Loucy (cell line): Measurements from ENCODE around the gene MEGF8.

Experiments used
- H2AFZ ChIP-seq: fragments of 200-600 bp; sonication (generic); 2 replicates; pipeline ENCODE4 v1.6.0; 2016; ENCODE audit warnings: antibody characterized with exemption, mild to moderate bottlenecking, low read length, moderate library complexity
- H3F3A ChIP-seq: fragments of 200-600 bp; 2 replicates; pipeline ENCODE4 v1.6.0; 2016; ENCODE audit warnings: antibody characterized with exemption, low read depth, mild to moderate bottlenecking
- H3K27me3 ChIP-seq: fragments of 200-600 bp; sonication (generic); 2 replicates; pipeline ENCODE4 v1.6.1; 2014; ENCODE audit warnings: low read length, mild to moderate bottlenecking; ENCODE audit not compliant: insufficient read depth, poor library complexity, severe bottlenecking
- H3K36me3 ChIP-seq: fragments of 200-600 bp; sonication (generic); 2 replicates; pipeline ENCODE4 v1.6.1; 2016; ENCODE audit warnings: low read length; ENCODE audit not compliant: insufficient read depth
- H3K4me1 ChIP-seq: fragments of 200-600 bp; sonication (generic); 2 replicates; pipeline ENCODE4 v1.5.1; 2014; ENCODE audit warnings: low read length, mild to moderate bottlenecking; ENCODE audit not compliant: insufficient read depth, poor library complexity, severe bottlenecking
- H3K4me2 ChIP-seq: fragments of 200-600 bp; sonication (generic); 2 replicates; pipeline ENCODE4 v1.6.0; 2014; ENCODE audit warnings: antibody characterized with exemption, low read length, low read depth, mild to moderate bottlenecking; ENCODE audit not compliant: poor library complexity, severe bottlenecking
- H3K4me3 ChIP-seq: fragments of 200-600 bp; sonication (generic); 2 replicates; pipeline ENCODE4 v1.5.1; 2014; ENCODE audit warnings: low read length, mild to moderate bottlenecking, mixed read lengths; ENCODE audit not compliant: poor library complexity, severe bottlenecking
- H3K79me2 ChIP-seq: fragments of 200-600 bp; sonication (generic); 2 replicates; pipeline ENCODE4 v1.6.1; 2014; ENCODE audit warnings: low read length; ENCODE audit not compliant: insufficient read depth
- H3K9ac ChIP-seq: fragments of 200-600 bp; sonication (generic); 2 replicates; pipeline ENCODE4 v1.6.0; 2014; ENCODE audit warnings: mild to moderate bottlenecking, low read depth, low read length, moderate library complexity; ENCODE audit not compliant: poor library complexity, severe bottlenecking
- H3K9me2 ChIP-seq: fragments of 200-600 bp; sonication (generic); replicated peaks from 2 replicates; pipeline ENCODE4 v1.6.1; 2016; ENCODE audit warnings: low read depth, low read length, mixed read lengths
- H3K9me3 ChIP-seq: fragments of 200-600 bp; sonication (generic); 2 replicates; pipeline ENCODE4 v1.6.1; 2014; ENCODE audit warnings: mild to moderate bottlenecking, antibody characterized with exemption, low read length, low read depth; ENCODE audit not compliant: insufficient read depth
- H4K20me1 ChIP-seq: fragments of 200-600 bp; sonication (generic); 2 replicates; pipeline ENCODE4 v1.6.0; 2014; ENCODE audit warnings: antibody characterized with exemption, low read length, mild to moderate bottlenecking; ENCODE audit not compliant: insufficient read depth, poor library complexity, severe bottlenecking
- EZH2phosphoT487 ChIP-seq: fragments of 200-600 bp; IDR thresholded peaks from 2 replicates; pipeline ENCODE4 v1.6.1; 2018; ENCODE audit warnings: antibody characterized with exemption, mild to moderate bottlenecking, moderate library complexity, borderline replicate concordance
- TF ChIP-seq, protein P1 (sequence below): fragments of 200-600 bp; sonication (generic); conservative IDR thresholded peaks from 2 replicates; pipeline ENCODE4 v1.5.1; 2014; ENCODE audit warnings: mild to moderate bottlenecking, antibody characterized with exemption, low read length

MEGF8 gene

DNA sequence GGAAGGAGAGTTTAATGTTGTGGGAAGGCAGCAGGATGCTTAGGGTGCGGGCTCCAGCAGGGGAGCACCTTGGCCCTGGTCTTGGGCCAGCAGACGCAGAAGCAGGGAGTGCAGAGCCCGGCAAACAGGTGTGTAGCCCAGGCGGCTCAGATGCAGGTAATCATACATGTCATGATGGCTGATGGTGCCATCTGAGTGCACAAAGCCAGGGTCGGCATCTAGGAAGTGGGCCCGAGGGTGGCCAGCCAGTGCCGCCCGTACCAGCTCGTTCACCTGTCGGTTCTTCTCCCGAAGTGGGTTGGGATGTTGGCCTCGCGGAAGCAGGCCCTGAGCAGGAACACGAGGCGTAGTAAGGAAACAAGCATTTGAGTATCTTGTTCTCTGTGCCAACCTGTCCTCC, 28.4 kb upstream of the MEGF8 start:
- no peaks in the 10 kb centered on the region for H4K20me1 ChIP-seq
- H3K9me2 ChIP-seq = no peaks in the 10 kb centered on the region
- no peak overlapping the region for H2AFZ ChIP-seq
- no peak overlapping the region for H3K4me2 ChIP-seq
- H3K4me3 ChIP-seq = no peak overlapping the region
- H3K79me2 ChIP-seq = peaks cover 20% of the 10 kb centered on the region
- no peak for TF ChIP-seq EZH2phosphoT487
- TF ChIP-seq, protein P1, sequence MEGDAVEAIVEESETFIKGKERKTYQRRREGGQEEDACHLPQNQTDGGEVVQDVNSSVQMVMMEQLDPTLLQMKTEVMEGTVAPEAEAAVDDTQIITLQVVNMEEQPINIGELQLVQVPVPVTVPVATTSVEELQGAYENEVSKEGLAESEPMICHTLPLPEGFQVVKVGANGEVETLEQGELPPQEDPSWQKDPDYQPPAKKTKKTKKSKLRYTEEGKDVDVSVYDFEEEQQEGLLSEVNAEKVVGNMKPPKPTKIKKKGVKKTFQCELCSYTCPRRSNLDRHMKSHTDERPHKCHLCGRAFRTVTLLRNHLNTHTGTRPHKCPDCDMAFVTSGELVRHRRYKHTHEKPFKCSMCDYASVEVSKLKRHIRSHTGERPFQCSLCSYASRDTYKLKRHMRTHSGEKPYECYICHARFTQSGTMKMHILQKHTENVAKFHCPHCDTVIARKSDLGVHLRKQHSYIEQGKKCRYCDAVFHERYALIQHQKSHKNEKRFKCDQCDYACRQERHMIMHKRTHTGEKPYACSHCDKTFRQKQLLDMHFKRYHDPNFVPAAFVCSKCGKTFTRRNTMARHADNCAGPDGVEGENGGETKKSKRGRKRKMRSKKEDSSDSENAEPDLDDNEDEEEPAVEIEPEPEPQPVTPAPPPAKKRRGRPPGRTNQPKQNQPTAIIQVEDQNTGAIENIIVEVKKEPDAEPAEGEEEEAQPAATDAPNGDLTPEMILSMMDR = no peak
- H3K9me3 ChIP-seq = no peaks in the 10 kb centered on the region
- H3K36me3 ChIP-seq = peaks cover 21% of the 10 kb centered on the region; the same call in 1 of the 2 replicates
- peaks cover 11% of the 10 kb centered on the region for H3K4me1 ChIP-seq
- H3F3A ChIP-seq = no peaks in the 10 kb centered on the region
- no peaks in the 10 kb centered on the region for H3K27me3 ChIP-seq
- no peak overlapping the region for H3K9ac ChIP-seq

DNA sequence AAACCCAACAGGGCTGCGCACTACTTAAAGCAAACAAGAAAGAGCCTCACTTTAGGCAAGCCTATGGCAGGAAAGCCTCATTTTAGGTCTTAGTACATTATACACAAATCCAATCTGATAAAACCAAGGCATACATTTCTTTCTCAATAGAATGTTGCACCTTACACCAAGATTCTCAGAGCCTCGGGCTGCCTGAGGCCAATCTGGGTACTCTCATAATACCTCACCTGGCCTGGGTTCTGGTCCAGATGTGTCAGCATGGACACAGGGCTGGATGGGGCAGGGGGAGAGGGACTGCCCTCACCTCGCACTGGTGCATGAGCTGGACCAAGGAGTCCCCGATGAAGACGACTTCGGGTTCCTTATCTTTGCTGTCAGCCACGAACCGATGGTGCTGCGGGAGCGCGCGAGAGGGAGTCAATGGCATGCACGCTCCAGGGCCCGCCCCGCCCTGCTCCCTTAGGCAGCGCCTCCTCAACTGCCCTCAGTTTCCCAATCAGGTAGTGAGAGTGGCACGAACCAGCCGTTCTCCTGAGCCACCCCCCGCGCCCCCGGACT, 23.7 kb upstream of the MEGF8 start, which contains the start of gene PRR19:
TSS of gene PRR19 (plus strand) at position 487 of the 558 bp plus-strand sequence. CDS start 7,453 bp downstream, outside the sequence.
- H3K4me3 ChIP-seq = peak within 1 kb of the TSS; percentile 79
- H2AFZ ChIP-seq = peak within 1 kb of the TSS; percentile 88
- peak within 1 kb of the TSS; percentile 87 for H3K9ac ChIP-seq
- peaks cover 21% of the 10 kb centered on the region for H3K4me1 ChIP-seq
- TF ChIP-seq, protein P1 = no peak
- no peak for TF ChIP-seq EZH2phosphoT487
- H3F3A ChIP-seq = no peaks in the 10 kb centered on the region
- H4K20me1 ChIP-seq = no peaks in the 10 kb centered on the region
- H3K4me2 ChIP-seq = peak within 1 kb of the TSS; percentile 95
- no peaks in the 10 kb centered on the region for H3K9me3 ChIP-seq
- peaks cover 23% of the 10 kb centered on the region for H3K79me2 ChIP-seq
- H3K9me2 ChIP-seq = no peaks in the 10 kb centered on the region
- H3K27me3 ChIP-seq = no peaks in the 10 kb centered on the region
- no peaks in the 10 kb centered on the region; the same call in 1 of the 2 replicates for H3K36me3 ChIP-seq

DNA sequence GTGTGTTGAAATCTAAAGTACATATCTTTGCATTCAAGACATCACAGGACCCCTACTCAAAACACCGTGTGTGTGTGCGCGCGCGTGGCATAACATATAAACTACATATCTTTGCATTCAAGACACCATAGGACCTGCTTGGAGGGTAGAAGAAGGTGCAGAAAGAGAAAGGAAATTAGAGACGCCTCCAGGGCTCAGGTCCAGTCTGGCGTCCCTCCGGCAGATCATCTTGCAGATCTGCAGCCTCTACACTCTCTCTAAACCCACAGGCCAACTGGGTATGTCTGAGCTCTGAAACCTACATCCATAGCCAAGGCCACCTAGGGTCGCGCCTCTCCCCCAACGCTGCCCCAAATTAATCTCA, 22.4 kb upstream of the MEGF8 start:
- Histone ChIP-seq H3K4me3 (peak overlapping the region; percentile 79), H3K4me1 (peaks cover 21% of the 10 kb centered on the region), H3K79me2 (peaks cover 23% of the 10 kb centered on the region), H2AFZ (peak overlapping the region; percentile 87), H3K4me2 (peak overlapping the region; percentile 95), H3K27me3 (no peaks in the 10 kb centered on the region), H4K20me1 (no peaks in the 10 kb centered on the region), H3F3A (no peaks in the 10 kb centered on the region), H3K9me2 (no peaks in the 10 kb centered on the region), H3K9ac (peak overlapping the region; percentile 87), H3K36me3 (no peaks in the 10 kb centered on the region; the same call in 1 of the 2 replicates), H3K9me3 (no peaks in the 10 kb centered on the region)
- TF ChIP-seq EZH2phosphoT487 = no peak
- TF ChIP-seq, protein P1 = no peak
